OCI-LY7 (cell line): ENCODE data around the gene GGA1. TPM values are rescaled to one million over a fixed set of nuclear protein-coding genes. Genes with fewer than 3 reads are reported as not detected.
A peak's percentile ranks its signal among the peaks of the same experiment; 100 is the strongest.

Experiments used
- BruUV-seq: library from RNA; stranded (reverse); fragments of 400-500 nt; replicated peaks from 2 replicates; lab custom pipeline; 2021; lab: Mats Ljungman, UMichigan
- CTCF ChIA-PET: fragments of 300-600 bp; sonication (Branson Sonifier 250); formaldehyde crosslinking; loops from one replicate; lab custom pipeline; 2022; ENCODE audit warnings: antibody characterized with exemption; ENCODE audit not compliant: unreplicated experiment; lab: Charles Lee
- POLR2A ChIA-PET: fragments of 300-600 bp; sonication (Branson Sonifier 250); formaldehyde crosslinking; loops from one replicate; lab custom pipeline; 2022; ENCODE audit warnings: antibody characterized with exemption; lab: Charles Lee
- DNase-seq: peaks from one replicate; pipeline ENCODE4 v3.0.0-alpha.2; 2015; ENCODE audit warnings: low spot score
- H2AFZ ChIP-seq: fragments of 200-600 bp; sonication (generic), shearing (Covaris generic); 2 replicates; pipeline ENCODE4 v1.6.1; 2014; ENCODE audit warnings: mild to moderate bottlenecking, antibody characterized with exemption, low read length, moderate library complexity
- H3K27ac ChIP-seq: fragments of 200-600 bp; sonication (generic); 2 replicates; pipeline ENCODE4 v1.5.1; 2014; ENCODE audit warnings: mixed run types, low read depth, mild to moderate bottlenecking, moderate library complexity, low read length, inconsistent platforms; ENCODE audit not compliant: poor library complexity, severe bottlenecking
- H3K36me3 ChIP-seq: fragments of 200-600 bp; sonication (generic); 2 replicates; pipeline ENCODE4 v1.6.1; 2014; ENCODE audit warnings: mild to moderate bottlenecking, antibody characterized with exemption, low read length, moderate library complexity, mixed read lengths; ENCODE audit not compliant: insufficient read depth
- H3K4me1 ChIP-seq: fragments of 200-600 bp; sonication (generic); 2 replicates; pipeline ENCODE4 v1.5.1; 2014; ENCODE audit warnings: mild to moderate bottlenecking, low read length; ENCODE audit not compliant: insufficient read depth, poor library complexity, severe bottlenecking
- H3K4me2 ChIP-seq: fragments of 200-600 bp; sonication (generic); 2 replicates; pipeline ENCODE4 v1.6.1; 2014; ENCODE audit warnings: mild to moderate bottlenecking, low read length
- H3K4me3 ChIP-seq: fragments of 200-600 bp; sonication (generic); 2 replicates; pipeline ENCODE4 v1.5.1; 2014; ENCODE audit warnings: mild to moderate bottlenecking, low read depth, low read length; ENCODE audit not compliant: poor library complexity, severe bottlenecking
- H3K79me2 ChIP-seq: fragments of 200-600 bp; sonication (generic); 2 replicates; pipeline ENCODE4 v1.6.1; 2016; ENCODE audit warnings: low read depth, mild to moderate bottlenecking, low read length, moderate library complexity, mixed read lengths; ENCODE audit not compliant: insufficient read depth
- H3K9me2 ChIP-seq: fragments of 200-600 bp; sonication (generic); 2 replicates; pipeline ENCODE4 v1.6.1; 2016; ENCODE audit warnings: mild to moderate bottlenecking, low read length, mixed read lengths; ENCODE audit not compliant: insufficient read depth
- H3K9me3 ChIP-seq: fragments of 200-600 bp; sonication (generic); 2 replicates; pipeline ENCODE4 v1.6.1; 2014; ENCODE audit warnings: mild to moderate bottlenecking, mixed run types, low read length, mixed read lengths
- H4K20me1 ChIP-seq: fragments of 200-600 bp; sonication (generic); 2 replicates; pipeline ENCODE4 v1.6.1; 2014; ENCODE audit warnings: mild to moderate bottlenecking, antibody characterized with exemption, low read length, moderate library complexity, mixed read lengths; ENCODE audit not compliant: insufficient read depth
- EZH2phosphoT487 ChIP-seq: fragments of 200-600 bp; sonication (generic); IDR thresholded peaks from 2 replicates; pipeline ENCODE4 v1.6.1; 2018; ENCODE audit warnings: low read depth, borderline replicate concordance, mild to moderate bottlenecking, mixed run types, antibody characterized with exemption, low read length, moderate library complexity, mixed read lengths
- intact Hi-C: fragments of 100-400 bp; cut with micrococcal nuclease; formaldehyde crosslinking; loops from one replicate; pipeline ENCODE4 v1.10.0; 2022; ENCODE audit not compliant: unreplicated experiment
- total RNA-seq, 2 experiments: library from RNA; depleted of rRNA in 1 of 2; stranded (reverse); fragments of >200 nt in 1 of 2; shearing (Covaris generic) in 1 of 2; gene quantifications; 2 replicates each; pipeline ENCODE4 v1.2.3, GENCODE V29; 2014 to 2022
- TF ChIP-seq, protein P1 (sequence below): fragments of 200-600 bp; sonication (generic); conservative IDR thresholded peaks from 2 replicates; pipeline ENCODE4 v1.5.1; 2014; ENCODE audit warnings: mild to moderate bottlenecking, antibody characterized with exemption, low read length, moderate library complexity, mixed read lengths

GGA1 gene
- total RNA-seq, 2 experiments from 2014 or later, result 127 to 172 TPM

DNA sequence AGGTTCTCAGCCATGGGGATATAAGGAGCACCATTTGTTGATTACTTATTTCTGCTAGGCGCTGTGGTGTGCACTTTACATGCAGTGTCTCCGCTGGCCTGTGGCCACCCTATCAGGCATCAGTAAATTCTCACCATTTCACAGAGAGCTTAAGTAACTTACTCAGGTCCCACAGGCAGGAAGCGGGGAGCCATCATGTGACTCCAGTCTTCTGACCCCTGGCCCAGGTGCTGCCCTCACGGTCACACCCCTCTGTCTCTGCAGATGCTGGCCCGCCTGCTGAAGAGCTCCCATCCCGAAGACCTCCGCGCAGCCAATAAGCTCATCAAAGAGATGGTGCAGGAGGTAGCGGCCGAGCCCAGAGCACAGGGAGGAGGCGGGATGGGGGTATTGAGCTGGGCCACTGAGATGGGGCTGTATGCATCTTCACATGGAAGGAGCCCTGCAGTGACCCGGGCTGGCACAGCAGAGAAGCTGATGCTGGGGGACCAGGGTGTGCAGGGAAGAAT is 12.8 kb downstream of the GGA1 start:
- intact Hi-C loops, result no loop called here
- TF ChIP-seq, protein P1, sequence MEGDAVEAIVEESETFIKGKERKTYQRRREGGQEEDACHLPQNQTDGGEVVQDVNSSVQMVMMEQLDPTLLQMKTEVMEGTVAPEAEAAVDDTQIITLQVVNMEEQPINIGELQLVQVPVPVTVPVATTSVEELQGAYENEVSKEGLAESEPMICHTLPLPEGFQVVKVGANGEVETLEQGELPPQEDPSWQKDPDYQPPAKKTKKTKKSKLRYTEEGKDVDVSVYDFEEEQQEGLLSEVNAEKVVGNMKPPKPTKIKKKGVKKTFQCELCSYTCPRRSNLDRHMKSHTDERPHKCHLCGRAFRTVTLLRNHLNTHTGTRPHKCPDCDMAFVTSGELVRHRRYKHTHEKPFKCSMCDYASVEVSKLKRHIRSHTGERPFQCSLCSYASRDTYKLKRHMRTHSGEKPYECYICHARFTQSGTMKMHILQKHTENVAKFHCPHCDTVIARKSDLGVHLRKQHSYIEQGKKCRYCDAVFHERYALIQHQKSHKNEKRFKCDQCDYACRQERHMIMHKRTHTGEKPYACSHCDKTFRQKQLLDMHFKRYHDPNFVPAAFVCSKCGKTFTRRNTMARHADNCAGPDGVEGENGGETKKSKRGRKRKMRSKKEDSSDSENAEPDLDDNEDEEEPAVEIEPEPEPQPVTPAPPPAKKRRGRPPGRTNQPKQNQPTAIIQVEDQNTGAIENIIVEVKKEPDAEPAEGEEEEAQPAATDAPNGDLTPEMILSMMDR, result no peak
- no peak for TF ChIP-seq EZH2phosphoT487
- Histone ChIP-seq H3K36me3 (peaks cover 93% of the 10 kb centered on the region), H3K4me2 (no peak overlapping the region), H3K9me3 (no peaks in the 10 kb centered on the region), H3K27ac (no peak overlapping the region), H3K79me2 (no peaks in the 10 kb centered on the region), H3K4me1 (peaks cover 41% of the 10 kb centered on the region), H4K20me1 (no peaks in the 10 kb centered on the region), H3K9me2 (no peaks in the 10 kb centered on the region), H3K4me3 (no peak overlapping the region), H2AFZ (no peak overlapping the region)
- ChIA-PET CTCF (no interaction called here), POLR2A (no interaction called here)
- BruUV-seq, result no TSS peak
- no peak for DNase-seq

DNA sequence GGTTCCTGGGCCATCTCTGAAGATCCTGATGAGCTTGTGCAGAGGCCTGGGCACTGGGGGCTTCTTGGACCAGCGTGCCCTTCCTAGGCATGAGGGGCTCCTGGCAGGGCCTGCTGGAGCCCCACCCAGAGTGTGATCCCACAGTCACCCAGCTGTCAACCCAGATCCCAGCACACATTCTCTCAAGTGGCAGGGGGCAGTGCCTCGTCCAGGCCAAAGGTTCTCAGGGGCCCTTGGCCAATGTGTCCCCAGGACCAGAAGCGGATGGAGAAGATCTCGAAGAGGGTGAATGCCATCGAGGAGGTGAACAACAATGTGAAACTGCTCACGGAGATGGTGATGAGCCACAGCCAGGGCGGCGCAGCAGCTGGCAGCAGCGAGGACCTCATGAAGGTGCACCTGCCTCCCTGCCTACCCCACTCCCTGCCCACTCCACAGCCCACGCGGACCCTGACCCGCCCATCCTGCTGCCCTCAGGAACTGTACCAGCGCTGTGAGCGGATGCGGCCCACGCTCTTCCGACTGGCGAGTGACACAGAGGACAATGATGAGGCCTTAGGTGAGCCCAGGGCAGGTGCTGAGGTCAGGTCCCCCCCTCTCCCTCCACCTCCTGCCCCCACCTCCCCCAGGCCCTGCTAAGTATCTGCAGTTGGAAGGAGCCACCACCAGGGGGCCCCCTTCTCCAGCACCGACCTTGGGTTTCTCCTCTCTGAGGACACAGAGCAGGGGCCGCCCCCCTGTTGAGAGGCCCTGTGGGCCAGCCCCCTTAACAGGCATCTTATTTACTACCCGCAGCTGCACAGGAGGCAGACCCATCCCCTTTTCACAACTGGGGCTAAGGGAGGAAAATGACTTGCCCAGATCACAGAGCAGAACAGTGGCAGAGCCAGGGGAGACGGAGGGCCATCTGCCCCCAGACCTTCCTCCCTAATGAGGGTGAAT is 14.7 kb downstream of the GGA1 start:
- intact Hi-C loops, result loop anchor here (1.0 to 2.0 kb wide), 3 partner anchors 15 to 58 kb away; partner anchors contain the start of gene SH3BP1
- BruUV-seq, result no TSS peak
- peak; percentile 79 for DNase-seq
- ChIA-PET CTCF (no interaction called here), POLR2A (no interaction called here)
- peak overlapping the region; percentile 30; the same call in 1 of the 2 replicates for H3K4me2 ChIP-seq
- H3K4me3 ChIP-seq, result no peak overlapping the region
- H2AFZ ChIP-seq, result no peak overlapping the region
- no peak for TF ChIP-seq EZH2phosphoT487
- TF ChIP-seq, protein P1, result peak; percentile 93
- no peaks in the 10 kb centered on the region for H3K79me2 ChIP-seq
- peaks cover 84% of the 10 kb centered on the region for H3K36me3 ChIP-seq
- peak overlapping the region; percentile 38 for H3K27ac ChIP-seq
- H3K4me1 ChIP-seq, result peaks cover 48% of the 10 kb centered on the region
- H3K9me3 ChIP-seq, result no peaks in the 10 kb centered on the region
- H3K9me2 ChIP-seq, result no peaks in the 10 kb centered on the region
- no peaks in the 10 kb centered on the region for H4K20me1 ChIP-seq

DNA sequence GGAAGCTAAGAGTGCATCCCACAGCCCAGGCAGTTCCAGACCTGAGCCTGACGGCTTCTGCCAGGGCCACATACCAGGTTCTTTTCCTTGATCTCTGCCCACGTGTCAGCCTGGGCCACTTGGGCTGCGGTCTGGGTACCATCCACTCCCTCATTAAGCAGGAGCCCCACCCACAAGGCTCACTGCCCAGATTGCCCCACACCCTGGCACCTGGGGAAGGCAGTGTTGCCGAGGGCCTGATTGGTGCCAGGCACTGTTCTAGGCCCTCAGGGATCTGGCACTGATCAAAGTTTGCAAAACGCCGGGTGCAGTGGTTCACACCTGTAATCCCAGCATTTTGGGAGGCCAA is 15.4 kb downstream of the GGA1 start:
- no peaks in the 10 kb centered on the region for H4K20me1 ChIP-seq
- H3K9me3 ChIP-seq, result no peaks in the 10 kb centered on the region
- peaks cover 83% of the 10 kb centered on the region for H3K36me3 ChIP-seq
- H3K4me2 ChIP-seq, result peak overlapping the region; percentile 30; the same call in 1 of the 2 replicates
- no peak overlapping the region for H2AFZ ChIP-seq
- no peaks in the 10 kb centered on the region for H3K9me2 ChIP-seq
- no peak for TF ChIP-seq EZH2phosphoT487
- POLR2A ChIA-PET, result no interaction called here
- CTCF ChIA-PET, result no interaction called here
- intact Hi-C loops, result no loop called here
- H3K4me1 ChIP-seq, result peaks cover 44% of the 10 kb centered on the region
- peak overlapping the region; percentile 38 for H3K27ac ChIP-seq
- no TSS peak for BruUV-seq
- H3K4me3 ChIP-seq, result no peak overlapping the region
- no peak for DNase-seq
- H3K79me2 ChIP-seq, result no peaks in the 10 kb centered on the region
